Measurements from ENCODE around the gene JMJD4.
"Not testable (repeated sequence)": the region's sequence is repeated elsewhere in the genome, so short reads cannot be mapped to it uniquely, and the experiment has no call there.

Gene JMJD4

GRCh38 chr1:227730630-227731151 lies 4.4 kb downstream of the JMJD4 start:
- DNase-seq, result no peak

- peak in 1 of 2 donors; percentile 50 for DNase-seq
These were observed 5.0 kb downstream of the JMJD4 start for GRCh38 chr1:227729881-227730629.

- DNase-seq, result no peak
These were observed 5.8 kb downstream of the JMJD4 start for GRCh38 chr1:227729144-227729880.

GRCh38 chr1:227728892-227729143 lies 6.3 kb downstream of the JMJD4 start:
- DNase-seq, result no peak

- DNase-seq, result peak; percentile 60 to 76
These were observed 6.8 kb downstream of the JMJD4 start for GRCh38 chr1:227728059-227728891.

- no peak for DNase-seq
These were observed 8.0 kb downstream of the JMJD4 start for GRCh38 chr1:227726924-227727599.

GRCh38 chr1:227726318-227726717 lies 8.8 kb downstream of the JMJD4 start:
- no peak for DNase-seq

- no peak for DNase-seq
These were observed 10.1 kb downstream of the JMJD4 start for GRCh38 chr1:227725046-227725445.

GRCh38 chr1:227723474-227723873 lies 11.6 kb downstream of the JMJD4 start:
- no peak for DNase-seq

- DNase-seq, result no peak
These were observed 16.2 kb downstream of the JMJD4 start for GRCh38 chr1:227718932-227719331.

- DNase-seq, result no peak
These were observed 22.5 kb downstream of the JMJD4 start for GRCh38 chr1:227712648-227713047.

GRCh38 chr1:227710474-227710873 lies 24.6 kb downstream of the JMJD4 start:
- not testable (repeated sequence) for DNase-seq

GRCh38 chr1:227709451-227709850 lies 25.7 kb downstream of the JMJD4 start:
- no peak for DNase-seq

- DNase-seq, result no peak
These were observed 27.3 kb downstream of the JMJD4 start for GRCh38 chr1:227707846-227708245.

- not testable (repeated sequence) for DNase-seq
These were observed 33.5 kb downstream of the JMJD4 start for GRCh38 chr1:227701631-227702030.

- no peak for DNase-seq
These were observed 37.7 kb downstream of the JMJD4 start for GRCh38 chr1:227697321-227697864.

GRCh38 chr1:227685807-227686206 lies 49.3 kb downstream of the JMJD4 start:
- no peak for DNase-seq

Data from CD4-positive, alpha-beta T cell treated with Interleukin-4 for 1 hour (primary cell).